Epidermal melanocyte (primary cell): ENCODE results near the gene ARL15.

Experiments used
- DNase-seq: peaks from one replicate; pipeline ENCODE4 v3.0.0; 2011; ENCODE audit warnings: low spot score; ENCODE audit not compliant: insufficient read length

The ARL15 gene

GRCh38 chr5:54211912-54212311 lies 98.5 kb downstream of the ARL15 start:
- DNase-seq: no peak

DNA sequence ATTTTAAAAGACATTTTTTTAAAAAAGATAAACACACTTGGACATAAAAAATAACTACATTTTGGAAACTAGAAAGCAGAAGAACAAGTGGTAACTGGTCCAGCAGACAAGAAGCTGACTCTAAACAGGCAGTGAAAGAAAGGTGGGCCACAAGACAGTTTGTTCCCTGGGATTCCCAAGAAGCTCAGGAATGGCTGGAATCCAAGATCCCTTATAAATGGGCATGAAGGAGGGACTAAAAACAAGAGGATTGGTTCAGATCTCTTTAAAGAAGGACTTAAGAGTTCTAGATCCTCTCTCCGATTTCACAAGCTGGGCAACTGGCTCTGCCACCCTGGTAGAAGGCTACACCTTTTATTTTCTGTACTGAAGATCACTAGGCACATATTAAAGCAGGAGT lies 102.8 kb downstream of the ARL15 start:
- DNase-seq: no peak

- DNase-seq: no peak
Measured at GRCh38 chr5:54206580-54207229, 103.7 kb downstream of the ARL15 start.

DNA sequence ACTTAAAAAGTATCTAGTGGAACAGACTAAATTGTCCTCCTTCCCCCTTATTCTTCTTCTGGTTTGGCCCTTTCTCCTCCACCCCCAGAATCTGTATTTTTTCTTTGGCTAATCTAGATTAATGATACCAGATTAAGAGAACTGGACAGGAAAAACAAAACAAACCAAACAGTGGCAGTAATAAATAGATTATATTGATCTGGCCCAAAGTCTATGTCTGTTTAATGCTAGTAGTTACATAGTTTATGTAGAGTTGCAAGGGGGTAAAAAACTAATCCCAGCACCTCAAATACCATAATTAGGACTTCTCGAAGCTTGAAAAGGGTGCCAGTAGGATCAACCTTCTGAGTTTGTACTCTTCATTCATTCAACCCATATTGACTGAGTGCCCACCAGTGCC lies 104.5 kb downstream of the ARL15 start:
- DNase-seq: no peak

DNA sequence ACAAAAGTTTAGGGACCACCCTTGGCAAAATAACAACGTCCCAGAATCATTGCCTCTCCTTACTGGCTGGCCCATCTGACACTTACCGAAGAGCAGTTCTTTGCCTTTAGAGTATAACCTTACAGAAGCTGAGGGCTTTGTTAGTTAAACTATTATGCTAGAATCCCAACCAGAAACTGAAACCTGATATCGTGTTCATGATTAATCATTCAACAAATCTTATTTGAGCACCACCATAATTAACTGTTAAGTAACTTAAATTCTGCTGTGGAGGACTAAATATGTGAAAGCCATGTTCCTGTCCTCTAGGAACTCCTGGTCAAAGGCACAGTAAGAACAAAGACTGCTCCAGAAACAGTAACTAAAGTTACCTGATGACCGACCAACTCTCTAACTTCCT lies 104.9 kb downstream of the ARL15 start:
- DNase-seq: no peak

DNA sequence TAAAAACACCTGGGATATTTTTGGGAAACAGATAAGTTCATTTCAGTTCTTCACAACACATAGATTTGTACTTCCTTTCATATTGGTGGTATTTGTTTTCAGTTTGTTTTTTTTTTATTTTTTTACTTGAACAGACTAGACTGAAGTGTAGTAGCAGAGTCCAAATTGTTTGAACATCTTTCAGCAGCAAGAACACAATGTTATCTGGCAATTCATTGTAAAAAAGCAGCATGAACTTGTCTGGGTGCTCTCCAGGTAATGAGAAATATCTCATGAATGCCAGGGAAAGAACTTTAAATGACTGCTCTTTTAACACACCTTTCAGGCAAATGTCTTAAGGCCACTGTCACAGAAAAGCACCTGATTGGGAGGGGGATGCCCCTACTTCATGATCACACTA lies 113.4 kb downstream of the ARL15 start:
- DNase-seq: no peak

GRCh38 chr5:54195701-54196100 lies 114.7 kb downstream of the ARL15 start:
- DNase-seq: no peak

- no peak for DNase-seq
Measured at GRCh38 chr5:54194318-54194717, 116.1 kb downstream of the ARL15 start.

DNA sequence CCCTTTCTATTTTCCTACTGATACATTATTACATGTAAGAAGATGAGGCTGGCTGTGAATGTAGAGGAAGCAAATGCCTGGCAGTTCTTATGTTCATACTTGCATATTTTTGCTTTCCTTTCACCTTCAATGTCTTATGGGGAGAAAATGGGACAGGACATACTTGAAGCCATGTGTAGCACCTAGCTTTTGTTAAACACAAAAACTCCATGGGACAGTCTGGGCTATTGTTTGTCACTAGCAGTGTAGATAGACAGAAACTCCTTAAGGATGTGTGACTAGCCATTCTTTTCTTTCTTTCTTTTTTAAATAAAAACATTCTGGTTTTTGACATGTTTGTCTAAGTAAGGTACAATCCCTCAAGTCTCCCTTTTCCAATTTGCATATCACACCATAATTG lies 122.7 kb downstream of the ARL15 start:
- no peak for DNase-seq

GRCh38 chr5:54186912-54187445 lies 123.4 kb downstream of the ARL15 start:
- DNase-seq: no peak

DNA sequence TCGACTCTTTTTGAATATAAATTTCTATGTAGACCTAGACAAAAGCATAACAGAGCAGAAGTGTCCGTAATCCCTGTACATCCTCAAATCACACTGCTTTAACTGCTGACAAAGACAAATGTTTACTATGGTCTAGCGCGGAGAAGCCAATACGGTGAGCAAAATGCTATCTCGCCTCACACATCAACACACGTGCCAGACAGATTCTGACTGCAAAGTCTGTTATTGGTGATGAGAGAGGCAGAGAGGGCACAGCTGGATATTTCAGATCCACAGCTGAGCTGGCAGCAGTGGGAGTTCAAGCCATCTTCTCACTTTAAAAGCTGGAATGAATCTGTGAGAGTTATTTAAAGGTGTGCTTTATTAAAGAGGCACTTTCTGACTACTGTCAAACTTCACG lies 124.3 kb downstream of the ARL15 start:
- DNase-seq: no peak

- DNase-seq: no peak
Measured at GRCh38 chr5:54184806-54185205, 125.6 kb downstream of the ARL15 start.

GRCh38 chr5:54180630-54181031 lies 129.7 kb downstream of the ARL15 start:
- peak; percentile 23 for DNase-seq

GRCh38 chr5:54178991-54179390 lies 131.4 kb downstream of the ARL15 start:
- no peak for DNase-seq

DNA sequence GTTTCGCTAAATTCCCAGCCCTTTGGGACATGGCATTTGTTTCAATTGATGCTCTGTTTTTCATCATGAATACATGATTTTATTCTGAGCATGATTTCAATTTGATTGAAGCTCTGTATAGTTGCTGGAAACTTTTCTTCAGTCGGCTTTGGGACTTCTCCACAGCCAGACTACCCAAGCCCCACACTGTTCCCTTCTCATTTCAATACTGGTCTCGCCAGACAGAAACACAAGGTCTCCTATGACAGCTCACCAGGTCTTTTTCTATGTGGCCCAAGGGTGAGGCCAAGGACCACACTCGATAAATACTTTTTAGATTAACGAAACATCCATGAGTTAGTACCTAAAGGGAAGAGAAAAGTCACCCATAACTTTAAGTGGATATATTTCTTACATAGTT lies 132.2 kb downstream of the ARL15 start:
- DNase-seq: no peak

GRCh38 chr5:54177058-54177457 lies 133.3 kb downstream of the ARL15 start:
- DNase-seq: no peak

GRCh38 chr5:54176066-54176830 lies 134.1 kb downstream of the ARL15 start:
- no peak for DNase-seq

DNA sequence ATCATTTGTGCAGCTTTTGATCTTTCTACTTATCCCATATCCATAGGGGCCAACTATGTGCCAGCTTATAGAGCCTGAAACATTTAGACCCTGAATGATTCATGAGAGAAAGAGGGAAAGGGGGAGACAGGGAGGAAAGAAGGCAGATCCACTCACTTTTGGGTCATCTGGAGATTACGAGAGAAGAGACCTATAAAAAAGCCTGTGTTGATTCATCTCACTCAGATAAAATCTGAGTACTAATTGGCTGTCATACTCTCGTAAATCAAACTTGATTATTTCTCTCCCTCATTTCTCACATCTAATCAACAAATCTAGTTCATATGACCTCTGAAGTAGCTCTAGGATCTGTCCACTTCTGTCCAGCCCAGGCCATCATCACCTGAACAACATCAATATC lies 137.1 kb downstream of the ARL15 start:
- no peak for DNase-seq

- DNase-seq: no peak
Measured at GRCh38 chr5:54171645-54172384, 138.6 kb downstream of the ARL15 start.

DNA sequence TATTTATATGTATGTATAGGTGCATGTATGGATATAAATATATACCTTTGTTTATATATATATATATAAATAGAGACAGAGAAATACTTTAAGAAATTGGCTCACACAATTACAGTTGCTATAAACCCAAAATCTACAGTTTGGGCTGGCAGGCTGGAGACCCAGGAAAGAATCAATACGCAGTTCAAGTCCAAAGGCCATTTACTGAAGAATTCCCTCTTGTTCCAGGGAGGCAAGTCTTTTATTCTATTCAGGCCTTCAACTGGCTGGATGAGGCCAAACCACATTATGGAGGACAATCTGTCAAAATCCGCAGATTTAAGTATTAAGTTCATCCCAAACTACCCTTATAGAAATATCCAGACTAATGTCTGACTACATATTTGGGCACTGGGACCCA lies 144.7 kb downstream of the ARL15 start:
- no peak for DNase-seq

GRCh38 chr5:54162184-54162583 lies 148.2 kb downstream of the ARL15 start:
- no peak for DNase-seq

DNA sequence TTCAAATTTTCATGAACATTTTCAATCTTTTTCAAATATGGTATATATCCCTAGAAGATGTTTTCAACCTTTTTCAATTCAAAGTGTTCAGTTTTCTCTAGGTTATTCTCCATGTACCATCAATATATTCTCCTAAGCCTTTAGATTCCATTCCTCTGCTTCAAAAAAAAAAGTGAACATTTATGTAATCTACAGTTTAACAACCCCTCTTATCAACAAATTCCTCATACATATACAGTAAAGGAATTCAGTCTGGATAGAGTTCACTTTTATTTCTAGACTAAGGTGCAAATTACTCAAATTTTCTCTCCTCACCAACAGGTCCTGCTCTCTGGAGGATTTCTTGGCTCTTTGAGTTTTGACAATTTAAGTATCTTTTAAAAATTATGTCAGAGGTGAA lies 150.0 kb downstream of the ARL15 start:
- no peak for DNase-seq
